Midbrain (tissue), 1 donor: ENCODE measurements around the gene ANGPT4.

Experiments
- DNase-seq: peaks from one replicate; lab custom pipeline; 2025; lab: John Stamatoyannopoulos, UW

ANGPT4 gene

GRCh38 chr20:825710-826421 lies 90.3 kb downstream of the ANGPT4 start:
- no peak for DNase-seq

- no peak for DNase-seq
Observed at GRCh38 chr20:824916-825315, 91.2 kb downstream of the ANGPT4 start.

- no peak for DNase-seq
Observed at GRCh38 chr20:824490-824889, 91.6 kb downstream of the ANGPT4 start.

- no peak for DNase-seq
Observed at GRCh38 chr20:823574-823902, 92.6 kb downstream of the ANGPT4 start.

- DNase-seq: no peak
Observed at GRCh38 chr20:822651-823573, 93.2 kb downstream of the ANGPT4 start.

- DNase-seq: no peak
Observed at GRCh38 chr20:821731-822065, 94.4 kb downstream of the ANGPT4 start.

GRCh38 chr20:821046-821730 lies 94.9 kb downstream of the ANGPT4 start:
- no peak for DNase-seq

GRCh38 chr20:820323-820953 lies 95.7 kb downstream of the ANGPT4 start:
- no peak for DNase-seq
